ENCODE results near the gene LSM7. TPM values are rescaled to one million over a fixed set of nuclear protein-coding genes. Genes with fewer than 3 reads are reported as not detected.

The LSM7 gene
- total RNA-seq, 1 donor, result 111 TPM

- Histone ChIP-seq H3K9me3 (ENCODE audit: low read depth, low read length) (no peaks in the 10 kb centered on the region), H3K4me1 (ENCODE audit: insufficient read depth, low read length) (peaks cover 52% of the 10 kb centered on the region), H3K27me3 (ENCODE audit: insufficient read depth, low read length) (no peaks in the 10 kb centered on the region), H3K4me3 (ENCODE audit: low read length) (no peak overlapping the region)
Observed at GRCh38 chr19:2278459-2279158, 49.8 kb downstream of the LSM7 start.

GRCh38 chr19:2277138-2277537, 51.2 kb downstream of the LSM7 start:
- Histone ChIP-seq H3K4me3 (ENCODE audit: low read length) (no peak overlapping the region), H3K27me3 (ENCODE audit: insufficient read depth, low read length) (no peaks in the 10 kb centered on the region), H3K9me3 (ENCODE audit: low read depth, low read length) (no peaks in the 10 kb centered on the region), H3K4me1 (ENCODE audit: insufficient read depth, low read length) (peaks cover 54% of the 10 kb centered on the region)

GRCh38 chr19:2276429-2276986, 51.9 kb downstream of the LSM7 start:
- Histone ChIP-seq H3K4me3 (ENCODE audit: low read length) (no peak overlapping the region), H3K27me3 (ENCODE audit: insufficient read depth, low read length) (no peaks in the 10 kb centered on the region), H3K4me1 (ENCODE audit: insufficient read depth, low read length) (peaks cover 54% of the 10 kb centered on the region), H3K9me3 (ENCODE audit: low read depth, low read length) (no peaks in the 10 kb centered on the region)

GRCh38 chr19:2275588-2276428, 52.6 kb downstream of the LSM7 start:
- Histone ChIP-seq H3K9me3 (ENCODE audit: low read depth, low read length) (no peaks in the 10 kb centered on the region), H3K4me1 (ENCODE audit: insufficient read depth, low read length) (peaks cover 54% of the 10 kb centered on the region), H3K4me3 (ENCODE audit: low read length) (no peak overlapping the region), H3K27me3 (ENCODE audit: insufficient read depth, low read length) (no peaks in the 10 kb centered on the region)

- H3K4me3 ChIP-seq (ENCODE audit: low read length), result no peak overlapping the region
Observed at GRCh38 chr19:2274931-2275535, 53.4 kb downstream of the LSM7 start.

GRCh38 chr19:2274185-2274711, 54.1 kb downstream of the LSM7 start:
- H3K27me3 ChIP-seq (ENCODE audit: insufficient read depth, low read length), result no peaks in the 10 kb centered on the region
- peaks cover 44% of the 10 kb centered on the region for H3K4me1 ChIP-seq (ENCODE audit: insufficient read depth, low read length)
- H3K4me3 ChIP-seq (ENCODE audit: low read length), result no peak overlapping the region
- no peaks in the 10 kb centered on the region for H3K9me3 ChIP-seq (ENCODE audit: low read depth, low read length)

More at GRCh38 chr19:2274931-2275535, 53.4 kb downstream of the LSM7 start:
- Histone ChIP-seq H3K4me1 (ENCODE audit: insufficient read depth, low read length) (peaks cover 46% of the 10 kb centered on the region), H3K9me3 (ENCODE audit: low read depth, low read length) (no peaks in the 10 kb centered on the region), H3K27me3 (ENCODE audit: insufficient read depth, low read length) (no peaks in the 10 kb centered on the region)

- peaks cover 48% of the 10 kb centered on the region for H3K4me1 ChIP-seq (ENCODE audit: insufficient read depth, low read length)
- H3K4me3 ChIP-seq (ENCODE audit: low read length), result peak overlapping the region; percentile 14
- H3K27me3 ChIP-seq (ENCODE audit: insufficient read depth, low read length), result no peaks in the 10 kb centered on the region
- no peaks in the 10 kb centered on the region for H3K9me3 ChIP-seq (ENCODE audit: low read depth, low read length)
Observed at GRCh38 chr19:2273356-2274184, 54.8 kb downstream of the LSM7 start.

Other genes with a start within 250 kb of the LSM7 start
- 87.3 TPM for gene MOB3A, start 232.3 kb downstream of the LSM7 start, total RNA-seq
- 2.9 TPM for gene IZUMO4, start 231.7 kb downstream of the LSM7 start, total RNA-seq
- gene AP3D1, start 177.0 kb downstream of the LSM7 start, total RNA-seq, result 26.2 TPM
- gene DOT1L, start 164.7 kb downstream of the LSM7 start, total RNA-seq, result 13.5 TPM
- gene PLEKHJ1, start 92.3 kb downstream of the LSM7 start, total RNA-seq, result 25.3 TPM
- gene SF3A2, start 91.8 kb downstream of the LSM7 start, total RNA-seq, result 68.1 TPM
- gene AMH, start 79.3 kb downstream of the LSM7 start, total RNA-seq, result 1.3 TPM
- not detected for gene JSRP1, start 72.2 kb downstream of the LSM7 start, total RNA-seq
- 0.52 TPM for gene PEAK3, start 46.4 kb downstream of the LSM7 start, total RNA-seq
- gene LINGO3, start 20.4 kb downstream of the LSM7 start, total RNA-seq, result 0.52 TPM
- gene SPPL2B, start 98 bp upstream of the LSM7 start, total RNA-seq, result 33.5 TPM
- gene TMPRSS9, start 31.7 kb upstream of the LSM7 start, total RNA-seq, result 0.10 TPM
- 5.8 TPM for gene TIMM13, start 99.0 kb upstream of the LSM7 start, total RNA-seq
- gene LMNB2, start 128.4 kb upstream of the LSM7 start, total RNA-seq, result 6.7 TPM
- 528 TPM for gene GADD45B, start 147.5 kb upstream of the LSM7 start, total RNA-seq

Measured in mononuclear cell (primary cell).